ENCODE measurements around the gene LRRC14B.

DNA sequence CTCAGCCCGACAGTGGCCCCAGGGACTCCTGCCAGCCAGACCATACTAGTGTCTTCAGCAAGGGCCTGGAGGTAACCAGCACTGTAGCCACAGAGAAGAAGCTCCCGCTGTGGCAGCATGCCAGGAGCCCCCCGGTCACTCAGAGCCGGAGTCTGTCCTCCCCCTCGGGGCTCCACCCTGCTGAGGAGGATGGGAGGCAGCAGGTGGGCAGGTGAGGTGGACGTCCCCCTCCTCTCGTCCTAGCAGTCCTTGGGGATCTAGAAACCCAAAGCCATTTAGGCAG, 28.0 kb upstream of the LRRC14B start:
- no peak for TF ChIP-seq TAF1 (IDR thresholded peaks at IDR 0.05; ENCODE audit: borderline replicate concordance, low read depth, low read length)
- TF ChIP-seq MEF2A (IDR thresholded peaks at IDR 0.05; ENCODE audit: borderline replicate concordance, low read depth) = no peak
- TF ChIP-seq, protein P1, sequence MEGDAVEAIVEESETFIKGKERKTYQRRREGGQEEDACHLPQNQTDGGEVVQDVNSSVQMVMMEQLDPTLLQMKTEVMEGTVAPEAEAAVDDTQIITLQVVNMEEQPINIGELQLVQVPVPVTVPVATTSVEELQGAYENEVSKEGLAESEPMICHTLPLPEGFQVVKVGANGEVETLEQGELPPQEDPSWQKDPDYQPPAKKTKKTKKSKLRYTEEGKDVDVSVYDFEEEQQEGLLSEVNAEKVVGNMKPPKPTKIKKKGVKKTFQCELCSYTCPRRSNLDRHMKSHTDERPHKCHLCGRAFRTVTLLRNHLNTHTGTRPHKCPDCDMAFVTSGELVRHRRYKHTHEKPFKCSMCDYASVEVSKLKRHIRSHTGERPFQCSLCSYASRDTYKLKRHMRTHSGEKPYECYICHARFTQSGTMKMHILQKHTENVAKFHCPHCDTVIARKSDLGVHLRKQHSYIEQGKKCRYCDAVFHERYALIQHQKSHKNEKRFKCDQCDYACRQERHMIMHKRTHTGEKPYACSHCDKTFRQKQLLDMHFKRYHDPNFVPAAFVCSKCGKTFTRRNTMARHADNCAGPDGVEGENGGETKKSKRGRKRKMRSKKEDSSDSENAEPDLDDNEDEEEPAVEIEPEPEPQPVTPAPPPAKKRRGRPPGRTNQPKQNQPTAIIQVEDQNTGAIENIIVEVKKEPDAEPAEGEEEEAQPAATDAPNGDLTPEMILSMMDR (IDR thresholded peaks at IDR 0.05) = no peak
- TF ChIP-seq ZBTB33 (IDR thresholded peaks at IDR 0.05; ENCODE audit: borderline replicate concordance, low read depth) = no peak
- TF ChIP-seq CHD2 (IDR thresholded peaks at IDR 0.05; ENCODE audit: low read length, partially characterized antibody) = no peak
- TF ChIP-seq RCOR1 (IDR thresholded peaks at IDR 0.05; ENCODE audit: low read length) = no peak
- TF ChIP-seq PBX3 (IDR thresholded peaks at IDR 0.05) = no peak
- TF ChIP-seq YY1 (IDR thresholded peaks at IDR 0.05; ENCODE audit: low read depth) = no peak
- TF ChIP-seq EZH2phosphoT487 (IDR thresholded peaks at IDR 0.05; ENCODE audit: borderline replicate concordance, low read depth) = no peak
- no peak for TF ChIP-seq POLR2AphosphoS5 (IDR thresholded peaks at IDR 0.05; ENCODE audit: low read depth, low read length)
- TF ChIP-seq SIN3A (IDR thresholded peaks at IDR 0.05; ENCODE audit: borderline replicate concordance, low read depth, low read length) = no peak
- no peak for TF ChIP-seq EP300 (IDR thresholded peaks at IDR 0.05; ENCODE audit: borderline replicate concordance in 1 of 2, low read depth in 1 of 2, low read length in 1 of 2)
